Body of pancreas (tissue), 4 donors: ENCODE results near the gene GIT1.

Source experiments
- CTCF ChIP-seq, 7 experiments: fragments of 450-650 bp in 4 of 7; fragments of 200-600 bp in 3 of 7; sonication (generic) in 3 of 7; IDR thresholded peaks; one replicate each; pipeline ENCODE4 v1.5.1; 2016 to 2019; ENCODE audit warnings: antibody characterized with exemption in 7 of 7
- POLR2A ChIP-seq, 3 donors: fragments of 450-650 bp; IDR thresholded peaks; one replicate each; pipeline ENCODE4 v1.6.1; 2016; ENCODE audit warnings: antibody characterized with exemption in 3 of 3, mild to moderate bottlenecking in 2 of 3

GRCh38 chr17:29581583-29582253 lies 7.7 kb downstream of the GIT1 start:
- TF ChIP-seq CTCF (IDR thresholded peaks at IDR 0.05): no peak
- no peak for TF ChIP-seq POLR2A (IDR thresholded peaks at IDR 0.05)
